GM12872 (cell line): ENCODE data around the gene GPR78.
A peak's percentile ranks its signal among the peaks of the same experiment; 100 is the strongest.

Experiments used
- TF ChIP-seq, protein P1 (sequence below): IDR thresholded peaks from 3 replicates; pipeline ENCODE4 v1.5.1; 2011; ENCODE audit warnings: low read depth, mild to moderate bottlenecking, low read length, moderate library complexity; ENCODE audit not compliant: insufficient read depth

GPR78 gene

DNA sequence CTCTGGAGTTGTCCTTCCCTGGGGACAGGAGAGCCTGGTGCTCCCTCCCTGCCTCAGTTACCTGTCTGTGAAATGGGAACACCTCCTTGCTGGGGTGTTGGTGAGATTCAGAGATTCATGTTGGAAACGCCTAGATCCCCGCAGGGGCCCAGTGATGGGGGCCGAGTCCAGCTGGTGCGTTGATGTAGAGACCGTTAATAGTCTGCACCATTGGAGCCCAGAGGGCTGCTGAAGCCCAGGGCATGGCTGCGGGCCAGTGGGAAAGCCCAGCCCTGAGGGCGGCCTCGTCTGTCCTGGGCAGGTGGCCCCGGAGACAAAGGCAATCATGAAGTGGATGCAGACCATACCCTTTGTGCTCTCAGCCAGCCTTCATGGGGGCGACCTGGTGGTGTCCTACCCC is 26.8 kb downstream of the GPR78 start:
- TF ChIP-seq, protein P1, sequence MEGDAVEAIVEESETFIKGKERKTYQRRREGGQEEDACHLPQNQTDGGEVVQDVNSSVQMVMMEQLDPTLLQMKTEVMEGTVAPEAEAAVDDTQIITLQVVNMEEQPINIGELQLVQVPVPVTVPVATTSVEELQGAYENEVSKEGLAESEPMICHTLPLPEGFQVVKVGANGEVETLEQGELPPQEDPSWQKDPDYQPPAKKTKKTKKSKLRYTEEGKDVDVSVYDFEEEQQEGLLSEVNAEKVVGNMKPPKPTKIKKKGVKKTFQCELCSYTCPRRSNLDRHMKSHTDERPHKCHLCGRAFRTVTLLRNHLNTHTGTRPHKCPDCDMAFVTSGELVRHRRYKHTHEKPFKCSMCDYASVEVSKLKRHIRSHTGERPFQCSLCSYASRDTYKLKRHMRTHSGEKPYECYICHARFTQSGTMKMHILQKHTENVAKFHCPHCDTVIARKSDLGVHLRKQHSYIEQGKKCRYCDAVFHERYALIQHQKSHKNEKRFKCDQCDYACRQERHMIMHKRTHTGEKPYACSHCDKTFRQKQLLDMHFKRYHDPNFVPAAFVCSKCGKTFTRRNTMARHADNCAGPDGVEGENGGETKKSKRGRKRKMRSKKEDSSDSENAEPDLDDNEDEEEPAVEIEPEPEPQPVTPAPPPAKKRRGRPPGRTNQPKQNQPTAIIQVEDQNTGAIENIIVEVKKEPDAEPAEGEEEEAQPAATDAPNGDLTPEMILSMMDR: no peak

DNA sequence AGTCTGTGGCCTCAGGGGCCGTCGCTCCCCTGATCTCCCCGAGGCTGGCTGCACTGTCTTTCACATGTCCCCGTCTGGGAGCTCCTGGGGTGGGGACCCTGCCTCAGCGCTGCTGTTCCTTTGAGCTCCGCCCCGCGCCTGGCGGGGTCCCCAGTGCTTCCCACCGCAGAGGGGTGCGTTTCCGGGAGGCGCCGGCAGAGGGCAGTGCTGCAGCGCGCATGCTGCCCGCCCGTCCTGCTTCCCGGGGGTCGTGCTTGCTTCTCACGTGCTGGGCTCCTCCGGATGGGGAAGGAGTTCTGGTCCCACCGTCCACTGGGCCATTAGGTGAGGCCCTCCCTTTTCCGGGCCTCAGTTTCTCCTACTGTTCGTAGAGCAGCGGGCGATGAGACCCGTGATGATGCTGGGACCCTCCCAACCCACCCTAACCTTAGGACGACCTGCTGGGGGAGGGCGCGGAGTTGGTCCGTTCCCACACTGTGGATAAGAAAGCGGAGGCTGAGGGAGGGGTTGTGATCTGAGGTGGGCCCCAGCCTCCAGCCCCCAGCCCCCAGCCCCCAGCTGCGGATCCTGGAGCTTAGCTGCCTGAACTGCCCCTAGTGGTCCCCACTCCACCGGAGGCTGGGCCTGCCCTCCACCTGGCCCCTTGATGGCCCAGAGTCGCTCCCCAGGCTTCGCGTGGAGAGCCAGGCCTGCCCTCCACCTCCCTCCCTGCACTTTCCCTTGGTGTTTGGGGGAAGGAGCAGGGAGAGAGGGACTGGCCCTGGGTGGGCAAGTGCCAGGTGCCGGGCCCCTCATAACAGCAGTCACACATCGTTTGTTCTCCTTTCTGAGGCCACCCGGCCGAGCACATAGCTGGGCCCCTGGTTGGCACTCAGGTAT is 27.6 kb downstream of the GPR78 start:
- TF ChIP-seq, protein P1: peak; percentile 93

DNA sequence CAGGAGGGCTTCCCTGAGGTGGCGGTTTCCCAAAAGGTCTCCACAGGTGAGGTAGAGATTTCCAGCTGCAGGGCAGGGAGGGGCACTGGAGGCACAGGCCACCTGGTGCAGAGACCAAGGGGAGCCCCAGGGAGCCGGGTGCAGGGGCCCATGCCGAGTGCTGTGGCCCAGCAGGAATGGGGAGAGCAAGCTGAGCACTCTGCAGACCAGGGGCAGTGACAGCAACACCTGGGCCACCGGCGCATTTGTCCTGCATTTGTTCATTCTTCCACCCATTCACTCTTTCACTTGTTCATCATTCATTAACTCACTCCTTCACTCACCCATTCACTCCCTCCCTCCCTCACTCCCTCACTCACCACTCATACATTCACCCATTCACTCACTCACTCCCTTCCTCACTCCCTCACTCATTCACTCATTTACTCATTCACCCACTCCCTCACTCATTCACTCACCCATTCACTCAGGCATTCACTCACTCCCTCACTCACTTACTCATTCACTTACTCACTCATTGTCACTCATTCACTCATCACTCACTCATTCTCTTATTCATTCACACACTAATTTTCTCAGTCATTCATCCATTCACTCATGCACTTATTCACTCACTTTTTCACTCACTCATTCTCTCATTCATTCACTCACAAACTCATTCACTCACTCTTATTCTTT is 28.7 kb downstream of the GPR78 start:
- TF ChIP-seq, protein P1: no peak

DNA sequence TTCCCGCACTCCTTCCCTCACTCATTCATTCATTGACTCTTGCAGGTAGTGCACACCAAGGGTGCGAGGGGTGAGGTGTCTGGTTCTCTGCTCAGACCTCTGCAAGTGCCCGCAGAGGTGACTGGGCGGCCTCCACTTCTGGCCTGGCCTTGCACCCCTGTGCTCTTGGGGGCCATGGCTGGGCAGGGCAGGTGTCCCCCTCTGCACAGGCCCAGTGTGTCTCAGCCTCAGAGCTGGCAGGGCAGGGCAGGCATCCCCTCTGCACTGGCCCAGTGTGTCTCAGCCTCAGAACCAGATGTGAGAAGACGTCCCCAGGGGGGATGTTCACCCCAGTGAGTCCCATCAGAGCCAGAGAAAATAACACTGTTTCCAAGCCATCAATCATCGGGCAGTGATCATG is 29.2 kb downstream of the GPR78 start:
- TF ChIP-seq, protein P1: no peak

DNA sequence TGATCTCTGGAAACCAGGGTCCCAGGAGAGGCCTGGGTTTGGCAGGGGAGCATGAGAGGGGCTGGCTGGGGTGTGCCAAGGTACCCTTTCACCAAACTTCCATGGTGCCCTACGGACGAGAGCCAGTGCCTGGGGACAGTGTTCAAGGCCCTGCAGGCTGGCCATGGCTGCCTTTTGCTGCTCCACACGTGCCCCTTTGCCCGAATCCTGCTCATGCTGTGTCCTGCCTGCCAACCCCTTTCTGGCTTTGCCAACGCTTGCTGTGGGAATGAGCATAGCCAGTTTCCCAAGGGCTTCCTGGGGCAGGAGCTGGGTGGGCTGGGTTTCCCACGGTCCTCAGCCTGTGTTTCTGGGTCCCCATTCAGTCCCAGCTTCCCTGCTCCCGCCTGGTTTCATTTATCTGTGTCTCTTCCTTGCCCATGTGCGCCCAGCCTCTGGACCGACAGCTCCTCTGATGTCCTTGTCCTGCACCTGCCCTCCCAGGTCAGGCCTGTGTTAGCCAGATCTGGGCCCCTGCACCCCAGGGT is 29.7 kb downstream of the GPR78 start:
- TF ChIP-seq, protein P1: no peak

DNA sequence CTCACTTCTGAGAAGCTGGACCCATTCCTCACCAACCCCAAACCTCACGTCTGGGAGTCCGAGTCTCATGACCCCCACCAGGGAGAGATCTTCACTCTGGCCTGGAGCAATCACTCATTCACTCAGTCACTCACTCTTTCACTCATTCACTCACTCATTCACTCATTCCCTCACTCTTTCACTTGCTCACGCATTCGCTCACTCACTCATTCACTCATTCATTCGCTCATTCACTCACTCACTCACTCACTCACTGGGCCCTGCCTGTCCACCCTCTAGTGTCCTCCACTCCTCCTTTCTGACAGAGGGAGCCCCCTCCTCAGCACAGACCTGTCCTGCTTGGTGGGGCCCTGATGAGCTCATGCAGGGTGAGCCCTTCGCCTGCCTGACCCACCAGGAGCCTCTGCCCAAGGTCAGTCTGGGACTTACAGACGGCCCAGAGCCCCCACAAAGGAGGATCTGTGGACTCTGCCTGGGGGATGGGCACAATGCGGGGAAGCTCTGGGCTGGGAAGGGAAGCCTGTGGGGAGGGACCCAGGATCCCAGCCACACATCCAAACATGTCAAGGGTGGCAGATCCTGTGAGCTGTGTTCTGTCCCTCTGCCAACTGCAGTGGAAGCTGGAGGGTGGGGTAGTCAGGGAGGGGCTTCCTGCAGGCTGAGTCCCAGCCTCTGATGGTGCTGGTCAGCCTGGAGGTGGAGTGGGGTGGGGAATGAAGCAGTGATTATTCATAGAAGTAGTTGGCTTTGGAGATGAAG is 30.8 kb downstream of the GPR78 start:
- TF ChIP-seq, protein P1: no peak

DNA sequence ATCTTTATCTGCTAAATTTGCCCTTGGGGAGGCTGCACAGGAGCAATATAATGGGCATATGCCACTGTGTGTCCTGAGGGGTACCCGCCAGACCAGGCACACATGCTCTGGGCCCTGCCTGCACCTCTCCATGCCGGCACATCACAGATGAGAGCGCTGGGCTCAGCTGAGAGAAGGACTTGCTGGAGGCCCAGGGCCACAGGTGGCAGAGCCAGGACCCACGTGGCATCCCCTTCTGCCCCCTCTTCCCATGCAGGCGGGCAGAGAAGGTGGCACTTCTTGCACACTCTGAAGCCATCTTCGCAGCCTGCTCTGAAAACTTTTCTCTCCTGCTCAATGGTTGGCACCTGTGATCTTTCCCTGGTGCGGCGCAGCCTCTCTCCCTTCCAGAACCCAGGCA is 32.5 kb downstream of the GPR78 start:
- TF ChIP-seq, protein P1: no peak
